H1 (cell line): ENCODE measurements around the gene IQGAP3.

Experiments used
- BRCA1 ChIP-seq: IDR thresholded peaks from 2 replicates; pipeline ENCODE4 v1.6.1; 2012; ENCODE audit warnings: low read depth, low read length, improper control_type of control experiment
- CTCF ChIP-seq, 3 experiments: IDR thresholded peaks; 1 replicate in 2 of 3; 2 replicates in 1 of 3; pipeline versions ENCODE4 v1.5.1 to v1.6.1; 2011; ENCODE audit warnings: low read length in 3 of 3, mild to moderate bottlenecking in 3 of 3, inconsistent platforms in 2 of 3, low read depth in 1 of 3, moderate library complexity in 1 of 3; ENCODE audit not compliant: insufficient read depth in 1 of 3; ENCODE audit errors: control extremely low read depth in 1 of 3

- no peak for TF ChIP-seq BRCA1
- no peak for TF ChIP-seq CTCF (IDR thresholded peaks at IDR 0.05; ENCODE audit: control extremely low read depth in 1 of 3, insufficient read depth in 1 of 3, low read depth in 1 of 3, low read length in 3 of 3)
Observed at GRCh38 chr1:156550346-156550745, 22.0 kb downstream of the IQGAP3 start.
